Measurements from ENCODE around the gene STRBP.

Gene STRBP

DNA sequence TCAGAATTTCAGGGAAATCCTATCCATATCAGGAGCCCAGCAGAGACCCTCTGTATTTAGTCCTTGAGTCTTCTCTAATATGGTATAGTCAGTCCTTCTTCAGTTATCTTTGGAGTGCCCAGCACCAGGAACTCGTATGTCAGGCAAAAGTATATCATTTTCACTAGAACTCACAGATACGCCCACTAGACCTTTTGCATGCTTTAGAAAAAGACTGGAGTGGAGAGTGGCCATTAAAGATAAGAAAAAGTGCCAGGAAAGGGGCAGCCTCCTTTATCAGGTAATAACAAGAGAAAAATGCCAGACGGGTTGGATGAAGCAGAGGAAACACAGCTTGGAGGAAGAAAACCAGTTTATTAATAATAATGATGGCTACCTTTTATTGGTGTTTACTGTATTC lies 171.4 kb downstream of the STRBP start:
- Mint-ChIP-seq H3K36me3 (ENCODE audit: low read depth) (peaks cover 15% of the 10 kb centered on the region), H3K27ac (no peak overlapping the region)
- no peak for DNase-seq (ENCODE audit: low spot score)

DNA sequence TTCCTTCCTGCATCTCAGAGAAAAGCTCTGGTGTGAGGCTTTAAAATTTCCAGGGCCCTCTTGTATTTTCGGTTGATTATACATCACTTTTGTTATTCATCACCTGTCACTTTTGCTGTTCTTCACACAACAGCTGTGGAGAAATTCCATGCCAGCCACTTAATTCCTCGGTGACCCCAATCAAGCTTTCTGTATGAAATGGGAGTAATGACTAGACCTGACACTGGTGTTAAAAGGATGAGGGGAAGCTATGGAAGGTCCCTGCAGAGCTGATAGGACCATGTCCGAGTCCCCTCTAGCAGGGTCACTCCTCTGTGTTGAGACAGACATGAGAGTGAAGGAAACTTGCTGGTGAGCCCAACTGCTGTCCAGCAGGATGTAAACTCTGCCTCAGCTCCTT lies 175.2 kb downstream of the STRBP start:
- Mint-ChIP-seq H3K4me1 (ENCODE audit: low read depth) (no peaks in the 10 kb centered on the region), H3K4me3 (no peak overlapping the region), H3K9me3 (no peaks in the 10 kb centered on the region), H3K27me3 (ENCODE audit: low read depth) (no peaks in the 10 kb centered on the region), H3K36me3 (ENCODE audit: low read depth) (peaks cover 15% of the 10 kb centered on the region), H3K27ac (no peak overlapping the region)
- no peak for DNase-seq (ENCODE audit: low spot score)

More for the DNA sequence above, 171.4 kb downstream of the STRBP start:
- Mint-ChIP-seq H3K9me3 (no peaks in the 10 kb centered on the region), H3K4me1 (ENCODE audit: low read depth) (no peaks in the 10 kb centered on the region), H3K4me3 (no peak overlapping the region), H3K27me3 (ENCODE audit: low read depth) (no peaks in the 10 kb centered on the region)

DNA sequence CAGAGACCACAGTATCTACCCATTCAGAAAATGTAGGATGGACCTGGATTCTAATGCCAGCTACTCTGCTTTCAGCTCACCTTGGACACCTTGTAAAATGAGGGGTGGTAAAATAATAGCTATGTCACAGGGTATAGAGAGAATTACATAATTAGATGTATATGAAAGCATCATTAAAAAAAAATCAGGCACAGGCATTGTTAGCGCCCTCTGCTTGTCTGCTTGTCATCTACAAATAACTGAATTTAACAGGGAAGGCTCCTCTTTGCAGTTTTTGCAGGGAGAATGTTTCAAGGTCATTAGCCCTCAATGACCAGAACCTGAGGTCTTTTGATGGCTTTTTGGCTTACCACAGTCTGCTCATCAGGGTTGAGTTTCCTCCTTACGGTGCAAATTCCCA lies 176.9 kb downstream of the STRBP start:
- no peak for DNase-seq (ENCODE audit: low spot score)
- H3K9me3 Mint-ChIP-seq: no peaks in the 10 kb centered on the region
- H3K4me3 Mint-ChIP-seq: no peak overlapping the region
- H3K27ac Mint-ChIP-seq: no peak overlapping the region
- peaks cover 15% of the 10 kb centered on the region for H3K36me3 Mint-ChIP-seq (ENCODE audit: low read depth)
- no peaks in the 10 kb centered on the region for H3K27me3 Mint-ChIP-seq (ENCODE audit: low read depth)
- no peaks in the 10 kb centered on the region for H3K4me1 Mint-ChIP-seq (ENCODE audit: low read depth)

GRCh38 chr9:123090956-123091355 lies 177.4 kb downstream of the STRBP start:
- peaks cover 12% of the 10 kb centered on the region for H3K36me3 Mint-ChIP-seq (ENCODE audit: low read depth)
- H3K4me3 Mint-ChIP-seq: no peak overlapping the region
- H3K27me3 Mint-ChIP-seq (ENCODE audit: low read depth): no peaks in the 10 kb centered on the region
- H3K27ac Mint-ChIP-seq: no peak overlapping the region
- DNase-seq (ENCODE audit: low spot score): no peak
- no peaks in the 10 kb centered on the region for H3K4me1 Mint-ChIP-seq (ENCODE audit: low read depth)
- H3K9me3 Mint-ChIP-seq: no peaks in the 10 kb centered on the region

- DNase-seq (ENCODE audit: low spot score): no peak
- H3K4me3 Mint-ChIP-seq: no peak overlapping the region
- H3K27me3 Mint-ChIP-seq (ENCODE audit: low read depth): no peaks in the 10 kb centered on the region
- no peak overlapping the region for H3K27ac Mint-ChIP-seq
- no peaks in the 10 kb centered on the region for H3K9me3 Mint-ChIP-seq
- peaks cover 12% of the 10 kb centered on the region for H3K36me3 Mint-ChIP-seq (ENCODE audit: low read depth)
- H3K4me1 Mint-ChIP-seq (ENCODE audit: low read depth): no peaks in the 10 kb centered on the region
Observed at GRCh38 chr9:123090198-123090896, 178.0 kb downstream of the STRBP start.

DNA sequence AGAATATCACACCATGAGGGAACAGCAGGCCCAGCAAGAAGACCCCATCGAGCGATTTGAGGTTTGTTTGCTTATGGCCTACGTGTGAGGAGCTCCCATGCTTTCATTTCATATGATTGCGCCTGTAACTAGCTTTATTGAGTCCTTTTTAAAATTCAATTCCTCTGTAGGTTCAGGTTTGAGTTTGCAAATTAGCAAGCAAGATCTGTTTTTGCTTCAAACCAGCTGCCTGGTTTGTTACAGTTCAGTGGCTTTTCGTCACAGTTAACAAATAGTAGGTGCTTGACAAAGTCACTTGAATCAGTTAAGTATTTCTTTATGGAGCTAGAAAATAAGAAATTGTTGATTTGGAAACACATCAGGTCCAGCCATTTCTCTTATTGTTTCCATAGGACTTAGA lies 178.6 kb downstream of the STRBP start:
- H3K4me1 Mint-ChIP-seq (ENCODE audit: low read depth): no peaks in the 10 kb centered on the region
- no peak overlapping the region for H3K27ac Mint-ChIP-seq
- H3K27me3 Mint-ChIP-seq (ENCODE audit: low read depth): no peaks in the 10 kb centered on the region
- no peak overlapping the region for H3K4me3 Mint-ChIP-seq
- peaks cover 13% of the 10 kb centered on the region for H3K36me3 Mint-ChIP-seq (ENCODE audit: low read depth)
- no peaks in the 10 kb centered on the region for H3K9me3 Mint-ChIP-seq
- no peak for DNase-seq (ENCODE audit: low spot score)

DNA sequence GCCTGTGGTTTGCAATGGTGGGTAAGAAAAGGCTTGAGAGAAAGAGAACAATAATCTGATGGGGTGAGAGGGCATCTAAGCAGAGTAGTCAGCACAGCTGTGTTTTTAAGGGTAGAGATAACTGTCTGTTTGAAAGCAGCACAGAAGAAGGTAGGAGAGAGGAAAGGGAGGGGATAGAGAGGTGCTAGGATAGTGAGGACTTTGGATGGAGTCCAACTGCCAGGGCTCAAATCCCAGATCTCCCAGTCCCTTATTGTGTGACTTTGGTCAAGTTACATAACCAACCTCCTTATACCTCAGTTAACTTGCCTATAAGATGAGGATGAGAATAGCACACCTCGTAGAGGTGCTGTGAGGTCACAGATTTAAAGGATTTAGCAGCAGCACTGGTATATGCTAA lies 179.3 kb downstream of the STRBP start:
- Mint-ChIP-seq H3K27ac (no peak overlapping the region), H3K4me3 (no peak overlapping the region), H3K9me3 (no peaks in the 10 kb centered on the region), H3K4me1 (ENCODE audit: low read depth) (no peaks in the 10 kb centered on the region), H3K36me3 (ENCODE audit: low read depth) (peaks cover 15% of the 10 kb centered on the region), H3K27me3 (ENCODE audit: low read depth) (no peaks in the 10 kb centered on the region)
- no peak for DNase-seq (ENCODE audit: low spot score)

DNA sequence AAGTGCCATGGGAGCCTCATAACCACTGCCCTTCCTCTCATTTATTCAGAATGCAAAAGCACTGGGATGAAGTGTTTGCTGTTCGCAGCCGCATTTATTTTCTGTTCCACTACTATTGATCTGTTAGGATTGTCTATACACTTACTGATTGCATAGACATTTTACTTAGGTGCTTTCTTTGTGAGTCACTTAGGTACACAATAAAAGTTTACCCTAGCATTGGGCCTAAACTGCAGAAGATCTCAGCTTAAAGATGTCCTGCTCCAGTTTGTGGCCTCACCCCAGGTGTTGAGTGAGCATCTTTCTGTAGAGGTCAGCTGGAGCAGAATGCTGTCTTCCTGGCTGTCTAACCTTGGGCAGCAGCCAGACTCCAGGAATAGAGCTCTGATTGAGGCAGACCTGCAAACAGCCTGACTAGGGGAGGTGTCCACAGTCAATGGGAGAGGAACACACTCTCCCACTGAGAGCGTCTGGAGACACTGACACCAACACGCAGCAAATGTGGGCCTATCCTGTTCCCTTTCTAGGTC lies 181.0 kb downstream of the STRBP start:
- no peaks in the 10 kb centered on the region for H3K9me3 Mint-ChIP-seq
- DNase-seq (ENCODE audit: low spot score): no peak
- H3K4me3 Mint-ChIP-seq: no peak overlapping the region
- no peaks in the 10 kb centered on the region for H3K27me3 Mint-ChIP-seq (ENCODE audit: low read depth)
- peaks cover 10% of the 10 kb centered on the region for H3K36me3 Mint-ChIP-seq (ENCODE audit: low read depth)
- no peaks in the 10 kb centered on the region for H3K4me1 Mint-ChIP-seq (ENCODE audit: low read depth)
- H3K27ac Mint-ChIP-seq: no peak overlapping the region

- no peak overlapping the region for H3K27ac Mint-ChIP-seq
- no peaks in the 10 kb centered on the region for H3K9me3 Mint-ChIP-seq
- H3K36me3 Mint-ChIP-seq (ENCODE audit: low read depth): peaks cover 9% of the 10 kb centered on the region
- no peak for DNase-seq (ENCODE audit: low spot score)
- no peak overlapping the region for H3K4me3 Mint-ChIP-seq
- no peaks in the 10 kb centered on the region for H3K4me1 Mint-ChIP-seq (ENCODE audit: low read depth)
- no peaks in the 10 kb centered on the region for H3K27me3 Mint-ChIP-seq (ENCODE audit: low read depth)
Observed at GRCh38 chr9:123085916-123086315, 182.5 kb downstream of the STRBP start.

GRCh38 chr9:123084256-123084655 lies 184.1 kb downstream of the STRBP start:
- no peaks in the 10 kb centered on the region for H3K9me3 Mint-ChIP-seq
- no peaks in the 10 kb centered on the region for H3K4me1 Mint-ChIP-seq (ENCODE audit: low read depth)
- peaks cover 13% of the 10 kb centered on the region for H3K36me3 Mint-ChIP-seq (ENCODE audit: low read depth)
- H3K27me3 Mint-ChIP-seq (ENCODE audit: low read depth): no peaks in the 10 kb centered on the region
- H3K4me3 Mint-ChIP-seq: no peak overlapping the region
- DNase-seq (ENCODE audit: low spot score): no peak
- no peak overlapping the region for H3K27ac Mint-ChIP-seq

- Mint-ChIP-seq H3K4me3 (no peak overlapping the region), H3K4me1 (ENCODE audit: low read depth) (no peaks in the 10 kb centered on the region), H3K9me3 (no peaks in the 10 kb centered on the region), H3K27ac (no peak overlapping the region), H3K27me3 (ENCODE audit: low read depth) (no peaks in the 10 kb centered on the region), H3K36me3 (ENCODE audit: low read depth) (peaks cover 13% of the 10 kb centered on the region)
- DNase-seq (ENCODE audit: low spot score): no peak
Observed at GRCh38 chr9:123083680-123084079, 184.7 kb downstream of the STRBP start.

- no peaks in the 10 kb centered on the region for H3K4me1 Mint-ChIP-seq (ENCODE audit: low read depth)
- no peak for DNase-seq (ENCODE audit: low spot score)
- no peaks in the 10 kb centered on the region for H3K9me3 Mint-ChIP-seq
- H3K27me3 Mint-ChIP-seq (ENCODE audit: low read depth): no peaks in the 10 kb centered on the region
- H3K27ac Mint-ChIP-seq: no peak overlapping the region
- no peak overlapping the region for H3K4me3 Mint-ChIP-seq
- H3K36me3 Mint-ChIP-seq (ENCODE audit: low read depth): peaks cover 16% of the 10 kb centered on the region
Observed at GRCh38 chr9:123081824-123082223, 186.6 kb downstream of the STRBP start.

DNA sequence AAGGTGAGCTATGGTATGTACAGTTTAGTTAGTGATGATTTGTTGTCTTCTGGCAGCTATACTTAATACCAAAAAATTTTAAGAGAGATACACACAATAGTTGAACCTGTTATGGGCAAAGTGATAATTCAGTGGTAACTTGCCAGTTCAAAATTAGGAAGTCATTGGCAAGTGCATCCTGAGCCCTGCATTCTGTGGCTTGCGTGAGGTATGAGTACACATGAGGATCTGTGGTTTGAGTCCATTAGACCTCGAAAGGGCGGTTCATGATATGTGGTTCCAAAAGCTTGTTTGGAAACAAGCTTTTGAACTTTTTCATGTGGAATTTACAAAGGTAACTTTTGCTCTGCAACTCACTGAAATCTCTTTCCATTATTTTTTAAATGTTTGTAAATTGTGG lies 187.9 kb downstream of the STRBP start:
- no peaks in the 10 kb centered on the region for H3K27me3 Mint-ChIP-seq (ENCODE audit: low read depth)
- DNase-seq (ENCODE audit: low spot score): no peak
- no peak overlapping the region for H3K27ac Mint-ChIP-seq
- H3K4me3 Mint-ChIP-seq: no peak overlapping the region
- no peaks in the 10 kb centered on the region for H3K9me3 Mint-ChIP-seq
- H3K36me3 Mint-ChIP-seq (ENCODE audit: low read depth): peaks cover 16% of the 10 kb centered on the region
- no peaks in the 10 kb centered on the region for H3K4me1 Mint-ChIP-seq (ENCODE audit: low read depth)

GRCh38 chr9:123074628-123075027 lies 193.8 kb downstream of the STRBP start:
- H3K4me3 Mint-ChIP-seq: no peak overlapping the region
- no peaks in the 10 kb centered on the region for H3K9me3 Mint-ChIP-seq
- H3K27ac Mint-ChIP-seq: no peak overlapping the region
- no peak for DNase-seq (ENCODE audit: low spot score)
- no peaks in the 10 kb centered on the region for H3K4me1 Mint-ChIP-seq (ENCODE audit: low read depth)
- peaks cover 10% of the 10 kb centered on the region for H3K36me3 Mint-ChIP-seq (ENCODE audit: low read depth)
- H3K27me3 Mint-ChIP-seq (ENCODE audit: low read depth): no peaks in the 10 kb centered on the region

- no peak for DNase-seq (ENCODE audit: low spot score)
- Mint-ChIP-seq H3K27ac (no peak overlapping the region), H3K36me3 (ENCODE audit: low read depth) (peaks cover 9% of the 10 kb centered on the region)
Observed at GRCh38 chr9:123073991-123074422, 194.4 kb downstream of the STRBP start.

More at GRCh38 chr9:123073991-123074422, 194.4 kb downstream of the STRBP start:
- Mint-ChIP-seq H3K4me3 (no peak overlapping the region), H3K9me3 (no peaks in the 10 kb centered on the region), H3K4me1 (ENCODE audit: low read depth) (no peaks in the 10 kb centered on the region), H3K27me3 (ENCODE audit: low read depth) (no peaks in the 10 kb centered on the region)
